NOMO-1 treated with dmso at 0.1 percent for 144 hours (cell line): ENCODE measurements around the gene CD1E.
A peak's percentile ranks its signal among the peaks of the same experiment; 100 is the strongest.
"Not testable (repeated sequence)": the region's sequence is repeated elsewhere in the genome, so short reads cannot be mapped to it uniquely, and the experiment has no call there.

Experiments
- DNase-seq: peaks from one replicate; lab custom pipeline; 2025; ENCODE audit not compliant: unreplicated experiment; lab: John Stamatoyannopoulos, UW

Gene CD1E

GRCh38 chr1:158353303-158354075 is at the start of gene CD1E:
TSS of gene CD1E (plus strand) at chr1:158353894. CDS start at chr1:158353989, 95 bp downstream.
- DNase-seq: peak; percentile 12

- no peak for DNase-seq
These were observed 43.1 kb upstream of the CD1E start for GRCh38 chr1:158310623-158311022.

- DNase-seq: no peak
These were observed 42.6 kb upstream of the CD1E start for GRCh38 chr1:158311066-158311465.

- no peak for DNase-seq
These were observed 29.8 kb upstream of the CD1E start for GRCh38 chr1:158323866-158324265.

- no peak for DNase-seq
These were observed 29.3 kb upstream of the CD1E start for GRCh38 chr1:158324395-158324794.

- DNase-seq: no peak
These were observed 26.2 kb upstream of the CD1E start for GRCh38 chr1:158327481-158327880.

DNA sequence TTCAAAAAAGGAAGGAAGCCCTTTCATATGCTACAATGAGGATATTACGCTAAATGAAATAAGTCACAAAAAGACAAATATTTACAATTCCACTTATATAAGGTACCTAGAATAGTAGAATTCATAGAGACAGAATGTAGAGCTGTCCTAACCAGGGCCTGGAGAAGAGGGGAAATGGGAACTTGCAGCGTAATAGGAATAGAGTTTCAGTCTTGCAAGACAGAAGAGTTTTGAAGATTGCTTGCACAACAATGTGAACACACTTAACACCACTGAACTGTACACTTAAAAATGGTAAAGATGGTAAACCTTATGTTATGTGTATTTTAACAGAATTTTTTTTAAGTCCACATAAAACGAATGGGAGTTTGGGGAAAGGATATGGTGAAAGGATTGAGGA is 25.3 kb upstream of the CD1E start:
- no peak for DNase-seq

- no peak for DNase-seq
These were observed 24.4 kb upstream of the CD1E start for GRCh38 chr1:158329300-158329699.

DNA sequence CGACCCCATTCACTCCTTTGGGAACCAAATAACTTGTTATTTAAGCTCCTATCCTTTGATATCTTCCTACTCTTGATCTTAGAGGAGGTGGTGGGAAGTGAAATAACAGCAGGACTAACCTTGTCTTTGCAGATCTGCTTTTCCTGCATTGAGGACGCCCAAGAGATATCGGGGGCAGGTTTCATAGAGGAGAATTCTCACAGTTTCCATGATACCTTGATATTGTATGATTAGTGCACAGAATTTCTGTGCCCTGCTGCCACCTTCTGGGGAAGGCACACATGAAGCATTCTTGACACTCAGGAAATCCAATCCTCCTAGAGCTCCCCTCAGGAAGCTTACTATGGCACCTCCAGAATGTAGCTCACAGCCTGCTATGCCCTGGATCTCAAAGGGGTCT is 24.0 kb upstream of the CD1E start:
- no peak for DNase-seq

DNA sequence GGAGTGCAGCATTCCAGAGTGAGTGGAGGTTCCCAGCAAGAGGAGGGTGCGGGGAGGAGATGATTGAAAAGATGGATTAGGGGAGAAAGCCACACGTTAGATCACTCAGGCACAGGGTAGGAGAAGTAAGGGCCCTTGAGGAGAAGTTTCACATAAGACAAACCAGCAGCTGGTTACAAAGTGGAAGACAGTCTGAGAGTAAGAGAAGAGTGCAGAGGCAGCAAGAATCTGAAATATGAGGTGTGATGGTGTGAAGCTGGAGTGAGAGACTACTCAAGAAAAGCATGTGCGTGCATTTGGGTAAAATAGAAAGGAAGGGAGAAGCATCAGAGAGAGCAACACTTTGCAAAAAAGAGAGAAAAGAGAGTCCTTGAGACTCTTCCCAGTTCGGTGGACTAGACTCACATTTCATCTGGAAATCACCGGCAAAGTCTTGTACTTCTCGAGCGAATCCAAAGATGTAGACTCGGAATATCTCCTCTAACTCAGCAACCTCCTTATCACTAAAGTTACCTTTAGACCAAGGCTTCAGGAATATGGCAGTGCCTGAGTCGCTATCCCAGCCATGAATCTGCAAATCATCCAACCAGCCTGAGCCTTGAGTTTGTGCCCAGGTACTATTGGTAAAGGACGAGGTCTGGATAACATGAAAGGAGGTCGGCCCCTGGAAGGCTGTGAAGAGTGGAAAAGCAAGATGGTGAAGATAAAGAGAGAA is 23.1 kb upstream of the CD1E start:
- DNase-seq: no peak

DNA sequence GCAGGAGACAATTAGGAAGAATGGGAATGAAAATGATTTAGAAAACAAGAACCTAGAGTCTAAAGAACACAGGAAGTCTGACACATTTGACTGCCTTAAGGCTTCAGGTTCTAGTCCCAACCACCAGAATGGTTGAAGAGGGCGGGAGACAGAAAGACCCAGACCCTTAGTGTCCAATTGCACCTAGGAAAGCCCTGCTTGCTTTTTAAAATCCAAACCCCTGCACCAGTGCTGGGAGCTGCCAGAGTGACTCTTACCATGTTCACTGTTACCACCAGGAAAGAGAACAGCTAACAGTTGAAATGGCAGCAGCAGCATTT is 22.6 kb upstream of the CD1E start:
- no peak for DNase-seq

- DNase-seq: no peak
These were observed 22.1 kb upstream of the CD1E start, which contains the start of gene CD1B for GRCh38 chr1:158331481-158332150. TSS of gene CD1B (minus strand) at chr1:158331531. CDS start at chr1:158331423, 108 bp downstream.

GRCh38 chr1:158333405-158334155 is 20.1 kb upstream of the CD1E start:
- peak; percentile 61 for DNase-seq

DNA sequence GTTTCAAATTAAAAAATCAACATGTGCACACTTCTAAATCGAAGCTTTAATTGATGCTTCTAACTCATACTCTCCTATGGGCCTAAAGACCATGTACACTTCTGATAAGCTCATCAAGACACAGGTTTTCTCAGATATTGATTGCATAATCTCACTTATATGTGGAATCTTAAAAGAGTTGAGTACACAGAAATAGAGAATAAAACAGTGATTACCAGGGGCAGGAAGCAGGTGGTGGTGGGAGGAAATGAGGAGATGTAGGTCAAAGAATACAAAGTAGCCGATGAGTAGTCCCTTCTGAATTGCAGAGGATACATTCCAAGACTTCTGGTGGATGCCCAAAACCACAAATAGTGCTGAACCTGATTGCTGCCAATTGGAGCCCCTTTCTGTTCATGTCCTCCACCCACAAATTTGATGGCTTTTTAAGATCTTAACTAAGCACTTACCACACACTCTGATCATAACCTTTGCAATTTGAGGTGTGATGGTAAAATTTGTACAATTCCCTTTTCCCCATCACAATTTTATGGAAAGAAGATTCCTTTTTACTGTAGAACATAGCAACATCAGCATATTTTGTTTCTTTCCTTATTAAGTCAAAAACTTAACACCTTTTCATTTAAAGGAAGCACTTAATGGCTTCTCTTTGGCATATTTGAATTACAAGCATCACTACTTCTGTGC is 19.0 kb upstream of the CD1E start:
- DNase-seq: no peak

DNA sequence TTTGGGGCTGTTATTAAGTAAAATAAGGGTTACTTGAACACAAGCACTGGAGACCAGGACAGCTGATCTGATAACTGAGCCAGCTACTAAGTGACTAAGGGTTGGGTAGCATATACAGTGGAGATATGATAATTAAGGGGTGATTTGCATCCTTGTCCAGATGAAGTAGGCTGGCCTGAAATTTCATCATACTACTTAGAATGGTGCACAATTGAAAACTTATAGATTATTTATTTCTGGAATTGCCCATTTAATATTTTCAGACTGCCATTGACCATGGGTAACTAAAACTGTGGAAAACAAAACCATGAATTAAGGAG is 18.5 kb upstream of the CD1E start:
- no peak for DNase-seq

DNA sequence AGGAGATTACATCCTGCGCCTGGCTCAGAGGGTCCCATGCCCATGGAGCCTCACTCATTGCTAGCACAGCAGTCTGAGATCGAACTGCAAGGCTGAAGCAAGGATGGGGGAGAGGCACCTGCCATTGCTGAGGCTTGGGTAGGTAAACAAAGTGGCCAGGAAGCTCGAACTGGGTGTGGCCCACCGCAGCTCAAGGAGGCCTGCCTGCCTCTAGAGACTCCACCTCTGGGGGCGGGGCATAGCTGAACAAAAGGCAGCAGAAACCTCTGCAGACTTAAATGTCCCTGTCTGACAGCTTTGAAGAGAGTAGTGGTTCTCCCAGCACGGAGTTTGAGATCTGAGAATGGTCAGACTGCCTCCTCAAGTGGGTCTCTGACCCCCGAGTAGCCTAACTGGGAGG is 17.3 kb upstream of the CD1E start:
- not testable (repeated sequence) for DNase-seq

- not testable (repeated sequence) for DNase-seq
These were observed 4.7 kb upstream of the CD1E start for GRCh38 chr1:158348946-158349345.

DNA sequence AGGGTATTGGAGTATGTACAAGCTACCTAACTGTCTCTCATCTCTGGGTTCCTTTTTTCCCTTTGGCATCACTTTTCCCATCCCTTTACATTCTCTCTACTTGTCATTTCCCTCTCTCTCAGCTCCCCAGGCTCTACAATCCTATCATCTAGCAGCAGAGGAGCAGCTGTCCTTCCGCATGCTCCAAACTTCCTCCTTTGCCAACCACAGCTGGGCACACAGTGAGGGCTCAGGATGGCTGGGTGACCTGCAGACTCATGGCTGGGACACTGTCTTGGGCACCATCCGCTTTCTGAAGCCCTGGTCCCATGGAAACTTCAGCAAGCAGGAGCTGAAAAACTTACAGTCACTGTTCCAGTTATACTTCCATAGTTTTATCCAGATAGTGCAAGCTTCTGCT is 561 bp downstream of the CD1E start:
- no peak for DNase-seq

DNA sequence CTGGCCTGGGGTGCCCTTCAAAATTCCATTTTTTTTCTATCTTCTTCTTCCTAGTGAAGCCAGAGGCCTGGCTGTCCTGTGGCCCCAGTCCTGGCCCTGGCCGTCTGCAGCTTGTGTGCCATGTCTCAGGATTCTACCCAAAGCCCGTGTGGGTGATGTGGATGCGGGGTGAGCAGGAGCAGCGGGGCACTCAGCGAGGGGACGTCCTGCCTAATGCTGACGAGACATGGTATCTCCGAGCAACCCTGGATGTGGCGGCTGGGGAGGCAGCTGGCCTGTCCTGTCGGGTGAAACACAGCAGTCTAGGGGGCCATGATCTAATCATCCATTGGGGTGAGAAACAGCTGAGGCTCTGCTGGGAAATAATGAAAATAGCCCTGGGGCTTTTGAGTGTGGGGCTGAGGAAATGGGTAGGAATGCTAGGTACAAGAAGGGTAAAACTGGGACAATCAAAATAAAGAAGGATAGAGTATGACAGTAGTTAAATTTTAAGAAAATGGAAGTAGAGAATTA is 2.1 kb downstream of the CD1E start:
- no peak for DNase-seq

- DNase-seq: no peak
These were observed 2.9 kb downstream of the CD1E start for GRCh38 chr1:158356616-158357015.

DNA sequence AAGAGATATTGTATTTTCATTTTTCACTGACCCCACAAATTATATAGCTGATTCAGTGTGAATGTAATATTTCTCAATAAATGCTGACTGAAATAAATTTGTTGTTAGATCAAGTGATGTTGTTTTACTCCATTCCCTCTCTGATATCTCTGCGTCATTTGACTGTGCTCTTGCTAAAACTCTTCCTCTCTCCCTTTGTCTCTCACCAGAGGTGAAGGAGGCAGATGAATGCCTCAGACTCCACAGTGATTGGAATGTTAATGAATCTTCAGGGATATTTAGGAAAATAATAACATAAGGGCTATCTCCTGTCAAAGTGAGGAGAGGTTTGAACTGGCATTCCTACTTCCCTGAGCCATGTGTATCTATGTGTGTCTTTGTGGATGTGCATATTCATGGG is 3.7 kb downstream of the CD1E start:
- DNase-seq: no peak
